SK-N-SH treated with all-trans-retinoic acid at 6 μM for 48 hours (cell line): Measurements from ENCODE around the gene NGEF.

Experiments
- ARNTL ChIP-seq: fragments of 450-650 bp; formaldehyde crosslinking; IDR thresholded peaks from 2 replicates; pipeline ENCODE4 v1.5.0; 2020; ENCODE audit warnings: low read depth, mild to moderate bottlenecking, moderate library complexity, borderline replicate concordance
- ESRRG ChIP-seq: fragments of 250-450 bp; sonication (Bioruptor Pico); IDR thresholded peaks from 2 replicates; pipeline ENCODE4 v1.6.1; 2021; ENCODE audit warnings: mild to moderate bottlenecking
- OSR1 ChIP-seq: fragments of 250-450 bp; sonication (Bioruptor Pico); IDR thresholded peaks from 2 replicates; pipeline ENCODE4 v1.8.0; 2022; ENCODE audit warnings: moderate library complexity, mild to moderate bottlenecking, inconsistent platforms
- PPARA ChIP-seq: fragments of 250-450 bp; sonication (Bioruptor Pico); IDR thresholded peaks from 2 replicates; pipeline ENCODE4 v1.5.0; 2020; ENCODE audit warnings: mild to moderate bottlenecking, borderline replicate concordance
- SNAI2 ChIP-seq: fragments of 250-450 bp; sonication (Bioruptor Pico); IDR thresholded peaks from 2 replicates; pipeline ENCODE4 v1.5.0; 2020; ENCODE audit warnings: mild to moderate bottlenecking, moderate library complexity
- ZFP30 ChIP-seq: fragments of 450-650 bp; formaldehyde crosslinking; IDR thresholded peaks from 2 replicates; pipeline ENCODE4 v1.5.0; 2022; ENCODE audit warnings: mild to moderate bottlenecking, moderate library complexity
- TF ChIP-seq, protein P1 (sequence below): fragments of 250-450 bp; sonication (Bioruptor Pico); IDR thresholded peaks from 2 replicates; pipeline ENCODE4 v1.8.0; 2021; ENCODE audit warnings: low read depth, mild to moderate bottlenecking, moderate library complexity, borderline replicate concordance
- TF ChIP-seq, protein P2 (sequence below): fragments of 250-450 bp; sonication (Bioruptor Pico); IDR thresholded peaks from 2 replicates; pipeline ENCODE4 v1.8.0; 2020; ENCODE audit warnings: mild to moderate bottlenecking, moderate library complexity, borderline replicate concordance

DNA sequence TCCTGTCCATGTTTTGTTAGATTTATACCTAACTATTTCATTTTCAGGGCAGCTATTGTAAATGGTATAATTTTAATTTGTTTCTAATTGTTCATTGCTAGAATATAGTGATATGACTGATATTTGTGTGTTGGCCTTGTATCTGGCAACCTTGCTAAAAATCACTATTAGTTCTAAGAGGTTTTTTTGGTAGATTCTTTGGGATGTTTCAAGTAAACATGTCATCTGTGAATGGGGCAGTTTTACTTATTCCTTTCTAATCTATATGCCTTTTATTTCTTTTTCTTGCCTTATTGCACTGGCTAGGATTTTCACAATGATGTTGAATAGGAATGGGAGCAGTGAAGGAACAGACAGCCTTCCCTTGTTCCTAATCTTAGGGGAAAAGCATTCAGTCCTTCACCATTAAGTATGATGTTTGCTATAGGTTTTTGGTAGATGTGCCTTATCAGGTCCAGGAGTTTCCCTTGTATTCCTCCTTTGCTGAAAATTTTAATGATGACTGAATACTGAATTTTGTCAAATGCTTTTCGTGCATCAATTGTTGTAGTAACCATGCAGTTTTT is 101.3 kb downstream of the NGEF start:
- TF ChIP-seq OSR1 (CRISPR knock-in tag) (no peak), SNAI2 (CRISPR knock-in tag) (no peak), ZFP30 (CRISPR knock-in tag) (no peak), PPARA (CRISPR knock-in tag) (no peak), ARNTL (no peak), ESRRG (CRISPR knock-in tag) (no peak)
- TF ChIP-seq, protein P1, sequence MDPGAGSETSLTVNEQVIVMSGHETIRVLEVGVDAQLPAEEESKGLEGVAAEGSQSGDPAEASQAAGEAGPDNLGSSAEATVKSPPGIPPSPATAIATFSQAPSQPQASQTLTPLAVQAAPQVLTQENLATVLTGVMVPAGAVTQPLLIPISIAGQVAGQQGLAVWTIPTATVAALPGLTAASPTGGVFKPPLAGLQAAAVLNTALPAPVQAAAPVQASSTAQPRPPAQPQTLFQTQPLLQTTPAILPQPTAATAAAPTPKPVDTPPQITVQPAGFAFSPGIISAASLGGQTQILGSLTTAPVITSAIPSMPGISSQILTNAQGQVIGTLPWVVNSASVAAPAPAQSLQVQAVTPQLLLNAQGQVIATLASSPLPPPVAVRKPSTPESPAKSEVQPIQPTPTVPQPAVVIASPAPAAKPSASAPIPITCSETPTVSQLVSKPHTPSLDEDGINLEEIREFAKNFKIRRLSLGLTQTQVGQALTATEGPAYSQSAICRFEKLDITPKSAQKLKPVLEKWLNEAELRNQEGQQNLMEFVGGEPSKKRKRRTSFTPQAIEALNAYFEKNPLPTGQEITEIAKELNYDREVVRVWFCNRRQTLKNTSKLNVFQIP (CRISPR knock-in tag) = no peak
- TF ChIP-seq, protein P2, sequence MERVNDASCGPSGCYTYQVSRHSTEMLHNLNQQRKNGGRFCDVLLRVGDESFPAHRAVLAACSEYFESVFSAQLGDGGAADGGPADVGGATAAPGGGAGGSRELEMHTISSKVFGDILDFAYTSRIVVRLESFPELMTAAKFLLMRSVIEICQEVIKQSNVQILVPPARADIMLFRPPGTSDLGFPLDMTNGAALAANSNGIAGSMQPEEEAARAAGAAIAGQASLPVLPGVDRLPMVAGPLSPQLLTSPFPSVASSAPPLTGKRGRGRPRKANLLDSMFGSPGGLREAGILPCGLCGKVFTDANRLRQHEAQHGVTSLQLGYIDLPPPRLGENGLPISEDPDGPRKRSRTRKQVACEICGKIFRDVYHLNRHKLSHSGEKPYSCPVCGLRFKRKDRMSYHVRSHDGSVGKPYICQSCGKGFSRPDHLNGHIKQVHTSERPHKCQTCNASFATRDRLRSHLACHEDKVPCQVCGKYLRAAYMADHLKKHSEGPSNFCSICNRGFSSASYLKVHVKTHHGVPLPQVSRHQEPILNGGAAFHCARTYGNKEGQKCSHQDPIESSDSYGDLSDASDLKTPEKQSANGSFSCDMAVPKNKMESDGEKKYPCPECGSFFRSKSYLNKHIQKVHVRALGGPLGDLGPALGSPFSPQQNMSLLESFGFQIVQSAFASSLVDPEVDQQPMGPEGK (CRISPR knock-in tag) = no peak
